ENCODE data around the gene MLC1. TPM values are rescaled to one million over a fixed set of nuclear protein-coding genes. Genes with fewer than 3 reads are reported as not detected.

Gene MLC1
- total RNA-seq, 4 donors from 2014 or later, result 0.42 TPM; not detected in 3

- intact Hi-C loops (cut with DNase I; ENCODE audit: low total_unique reads) (no loop called here), in situ Hi-C loops (cut with MboI; ENCODE audit: low sequenced_read_pairs in 4 of 4) (no loop called here)
- H3K9me3 ChIP-seq, result no peaks in the 10 kb centered on the region
- H3K4me3 ChIP-seq, result no peak overlapping the region
- peaks cover 54 to 63% (median 57%) of the 10 kb centered on the region in 3 donors for H3K27me3 ChIP-seq
- no peak overlapping the region for H3K27ac ChIP-seq
- H3K4me1 ChIP-seq, result no peaks in the 10 kb centered on the region
- DNase-seq (no peak), ATAC-seq (no peak)
- H3K36me3 ChIP-seq, result no peaks in the 10 kb centered on the region
- TF ChIP-seq CTCF (IDR thresholded peaks at IDR 0.05 in 4 of 5, conservative IDR thresholded peaks at IDR 0.05 in 1 of 5), result no peak
- no peak for TF ChIP-seq POLR2A (IDR thresholded peaks at IDR 0.05)
Measured at GRCh38 chr22:50010676-50011446, 74.4 kb downstream of the MLC1 start.

DNA sequence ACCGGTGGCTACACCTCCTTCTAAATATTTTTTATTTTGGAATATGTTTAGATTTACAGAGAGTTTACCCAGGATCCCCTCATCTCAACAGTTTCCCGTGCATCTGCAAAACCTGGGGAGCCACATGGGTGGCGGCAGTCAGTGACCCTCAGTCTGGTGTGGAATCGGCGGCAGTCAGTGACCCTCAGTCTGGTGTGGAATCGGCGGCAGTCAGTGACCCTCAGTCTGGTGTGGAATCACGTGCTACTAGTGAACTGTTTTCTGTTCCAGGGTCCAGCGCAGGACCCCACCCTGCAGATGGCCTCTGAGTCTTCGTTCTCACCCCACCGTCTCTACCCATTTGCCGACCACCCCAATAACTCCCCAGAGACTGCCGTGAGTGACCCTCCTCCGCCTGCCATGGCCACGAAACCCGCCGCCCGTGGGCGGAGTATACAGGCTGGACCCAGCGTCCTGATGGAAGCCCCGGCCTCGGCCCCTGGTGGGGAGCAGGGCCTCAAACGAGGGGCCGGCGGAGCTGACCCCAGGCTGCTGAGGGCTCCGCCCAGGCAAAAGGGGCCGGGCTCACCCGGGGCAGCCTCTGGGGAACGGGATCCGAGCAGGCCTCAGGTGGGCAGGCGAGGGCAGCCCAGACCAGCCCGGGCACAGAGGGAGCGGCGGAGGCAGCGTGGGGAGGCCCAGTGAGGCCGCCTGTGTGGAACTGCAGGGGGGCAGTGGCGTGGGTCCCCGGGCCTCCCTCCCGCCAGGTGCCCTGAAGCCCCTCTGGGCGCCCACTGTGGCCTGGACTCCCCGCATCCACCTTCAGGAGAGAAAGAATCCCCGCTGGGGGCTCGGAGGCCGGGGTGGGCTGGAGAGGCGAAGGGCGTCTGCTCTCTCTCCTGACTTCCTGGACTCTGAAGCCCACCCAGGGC, 75.2 kb downstream of the MLC1 start:
- Histone ChIP-seq H3K36me3 (no peaks in the 10 kb centered on the region), H3K27me3 (peaks cover 49 to 55% (median 50%) of the 10 kb centered on the region in 3 donors), H3K27ac (no peak overlapping the region), H3K9me3 (no peaks in the 10 kb centered on the region), H3K4me3 (no peak overlapping the region), H3K4me1 (no peaks in the 10 kb centered on the region)
- ATAC-seq, result no peak
- TF ChIP-seq CTCF (IDR thresholded peaks at IDR 0.05 in 4 of 5, conservative IDR thresholded peaks at IDR 0.05 in 1 of 5) (no peak), POLR2A (IDR thresholded peaks at IDR 0.05) (no peak)
- DNase-seq, result no peak
- in situ Hi-C loops (cut with MboI; ENCODE audit: low sequenced_read_pairs in 4 of 4) (no loop called here), intact Hi-C loops (cut with DNase I; ENCODE audit: low total_unique reads) (no loop called here)

Other genes starting within 250 kb of the MLC1 start
- gene ZBED4, start 231.6 kb downstream of the MLC1 start, total RNA-seq, result 1 to 10 TPM; 6.7 to 8.4 (median 7.5) TPM
- gene ALG12, start 167.0 kb downstream of the MLC1 start, total RNA-seq, result 1 to 10 TPM; 6.4 to 9.6 (median 8.2) TPM
- gene CRELD2, start 166.8 kb downstream of the MLC1 start, total RNA-seq, result 10 to 100 TPM in 3 of 4 donors, 1 to 10 TPM in 1; 8.9 to 15.0 (median 13.0) TPM
- 100 to 1,000 TPM; 165 to 327 (median 188) TPM for gene PIM3, start 124.7 kb downstream of the MLC1 start, total RNA-seq
- not detected for gene IL17REL, start 72.7 kb downstream of the MLC1 start, total RNA-seq
- gene TTLL8, start 27.1 kb downstream of the MLC1 start, total RNA-seq, result not detected
- gene MOV10L1, start 4.6 kb upstream of the MLC1 start, total RNA-seq, result under 1 TPM in 1 of 4 donors, not detected in 3; 0.25 TPM
- under 1 TPM in 2 of 4 donors, not detected in 2; 0.40 to 0.83 TPM for gene PANX2, start 85.3 kb upstream of the MLC1 start, total RNA-seq
- gene TRABD, start 100.5 kb upstream of the MLC1 start, total RNA-seq, result 10 to 100 TPM; 21.4 to 30.3 (median 24.5) TPM
- 10 to 100 TPM; 26.4 to 54.9 (median 34.0) TPM for gene SELENOO, start 115.6 kb upstream of the MLC1 start, total RNA-seq
- 10 to 100 TPM; 18.7 to 27.4 (median 19.2) TPM for gene TUBGCP6, start 159.6 kb upstream of the MLC1 start, total RNA-seq
- 10 to 100 TPM in 2 of 4 donors, 1 to 10 TPM in 2; 4.1 to 24.9 (median 8.6) TPM for gene HDAC10, start 165.8 kb upstream of the MLC1 start, total RNA-seq
- 100 to 1,000 TPM; 126 to 290 (median 219) TPM for gene MAPK12, start 176.3 kb upstream of the MLC1 start, total RNA-seq
- gene MAPK11, start 185.0 kb upstream of the MLC1 start, total RNA-seq, result 1 to 10 TPM; 1.8 to 4.2 (median 3.4) TPM
- 10 to 100 TPM in 1 of 4 donors, 1 to 10 TPM in 3; 8.0 to 11.8 (median 9.0) TPM for gene PLXNB2, start 222.2 kb upstream of the MLC1 start, total RNA-seq
- under 1 TPM in 3 of 4 donors, not detected in 1; 0.55 to 0.84 (median 0.68) TPM for gene DENND6B, start 241.6 kb upstream of the MLC1 start, total RNA-seq